Fibroblast of the aortic adventitia (primary cell): ENCODE results near the gene HINT2. TPM values are rescaled to one million over a fixed set of nuclear protein-coding genes. Genes with fewer than 3 reads are reported as not detected.

Experiments
- DNase-seq: peaks from one replicate; pipeline ENCODE4 v3.0.0-alpha.2; 2010; ENCODE audit warnings: low read depth
- H3K4me3 ChIP-seq: 2 replicates; pipeline ENCODE4 v1.5.1; 2011; ENCODE audit warnings: low read depth, mild to moderate bottlenecking, control low read depth, low read length, moderate library complexity
- CTCF ChIP-seq: IDR thresholded peaks from 2 replicates; pipeline ENCODE4 v1.5.1; 2011; ENCODE audit warnings: mild to moderate bottlenecking, low read length, control low read depth, inconsistent platforms; ENCODE audit not compliant: insufficient read depth
- small RNA-seq: library from RNA; depleted of rRNA; stranded (forward); fragments of <200 nt; gene quantifications from one replicate; pipeline ENCODE3, GENCODE V24; 2012
- total RNA-seq: library from RNA; depleted of rRNA; stranded (reverse); fragments of >200 nt; gene quantifications from 2 replicates; pipeline ENCODE4 v1.2.3, GENCODE V29; 2012; ENCODE audit warnings: low replicate concordance

HINT2 gene
- total RNA-seq, 1 donor = 24.9 TPM

GRCh38 chr9:35771075-35771433 is 43.8 kb downstream of the HINT2 start:
- DNase-seq = no peak
- H3K4me3 ChIP-seq = no peak overlapping the region
- no peak for TF ChIP-seq CTCF

GRCh38 chr9:35769763-35770162 is 45.1 kb downstream of the HINT2 start:
- DNase-seq = no peak
- TF ChIP-seq CTCF = no peak
- H3K4me3 ChIP-seq = no peak overlapping the region

GRCh38 chr9:35767458-35767857 is 47.4 kb downstream of the HINT2 start:
- H3K4me3 ChIP-seq = no peak overlapping the region
- no peak for TF ChIP-seq CTCF
- DNase-seq = no peak

GRCh38 chr9:35766997-35767396 is 47.8 kb downstream of the HINT2 start:
- no peak for DNase-seq
- H3K4me3 ChIP-seq = no peak overlapping the region
- no peak for TF ChIP-seq CTCF

- TF ChIP-seq CTCF = no peak
- DNase-seq = no peak
- no peak overlapping the region for H3K4me3 ChIP-seq
Observed at GRCh38 chr9:35763803-35764202, 51.0 kb downstream of the HINT2 start.

- TF ChIP-seq CTCF = no peak
- no peak for DNase-seq
- no peak overlapping the region for H3K4me3 ChIP-seq
Observed at GRCh38 chr9:35763181-35763580, 51.7 kb downstream of the HINT2 start.

Small RNA genes lying within 50 kb of the gene (small RNA-seq; reads per million reads assigned to genes)
- gene HINT2 = 0.25 reads per million

Other genes starting within 250 kb of the HINT2 start
- 13.3 and 21.3 TPM in 2 replicates for gene TESK1, start 209.8 kb downstream of the HINT2 start, total RNA-seq
- 1.1 and 1.9 TPM in 2 replicates for gene CD72, start 196.6 kb downstream of the HINT2 start, total RNA-seq
- gene SIT1, start 164.1 kb downstream of the HINT2 start, total RNA-seq = 0.18 and 1.6 TPM in 2 replicates
- 966 and 30,763 TPM in 2 replicates for gene RMRP, start 157.0 kb downstream of the HINT2 start, total RNA-seq
- 6.1 and 10.9 TPM in 2 replicates for gene CCDC107, start 156.8 kb downstream of the HINT2 start, total RNA-seq
- 3.9 TPM in 1 of 2 replicates, not detected in the other for gene ARHGEF39, start 149.8 kb downstream of the HINT2 start, total RNA-seq
- 0.45 and 1.5 TPM in 2 replicates for gene CA9, start 141.1 kb downstream of the HINT2 start, total RNA-seq
- 484 and 2,099 TPM in 2 replicates for gene TPM2, start 125.1 kb downstream of the HINT2 start, total RNA-seq
- 287 and 513 TPM in 2 replicates for gene TLN1, start 82.8 kb downstream of the HINT2 start, total RNA-seq
- 56.1 and 68.3 TPM in 2 replicates for gene CREB3, start 82.4 kb downstream of the HINT2 start, total RNA-seq
- gene GBA2, start 65.8 kb downstream of the HINT2 start, total RNA-seq = 25.5 and 36.1 TPM in 2 replicates
- gene RGP1, start 65.8 kb downstream of the HINT2 start, total RNA-seq = 7.8 and 16.0 TPM in 2 replicates
- gene MSMP, start 60.8 kb downstream of the HINT2 start, total RNA-seq = not detected in 2 replicates
- 17.1 and 21.4 TPM in 2 replicates for gene NPR2, start 23.5 kb downstream of the HINT2 start, total RNA-seq
- 0.81 and 3.3 TPM in 2 replicates for gene SPAG8, start 2.8 kb downstream of the HINT2 start, total RNA-seq
- gene FAM221B, start 13.7 kb upstream of the HINT2 start, total RNA-seq = not detected in 2 replicates
- 1.9 and 2.8 TPM in 2 replicates for gene TMEM8B, start 14.2 kb upstream of the HINT2 start, total RNA-seq
- gene OR13J1, start 55.4 kb upstream of the HINT2 start, total RNA-seq = not detected in 2 replicates
- gene HRCT1, start 91.2 kb upstream of the HINT2 start, total RNA-seq = 0.81 TPM in 1 of 2 replicates, not detected in the other
- gene SPAAR, start 94.4 kb upstream of the HINT2 start, total RNA-seq = not detected in 2 replicates
- not detected in 2 replicates for gene OR2S2, start 143.1 kb upstream of the HINT2 start, total RNA-seq
- gene RECK, start 221.9 kb upstream of the HINT2 start, total RNA-seq = 30.1 and 61.8 TPM in 2 replicates